Omental fat pad (tissue), 4 donors: ENCODE measurements around the gene CRYGS. TPM values are rescaled to one million over a fixed set of nuclear protein-coding genes. Genes with fewer than 3 reads are reported as not detected.

Experiments
- ATAC-seq: fragments of 150-250 bp; one replicate; pipeline ENCODE4 v1.9.1; 2016; ENCODE audit warnings: mild to moderate bottlenecking, moderate library complexity; ENCODE audit not compliant: low FRiP score
- DNase-seq: peaks from one replicate; pipeline ENCODE4 v3.0.0-alpha.2; 2019; ENCODE audit warnings: low spot score
- total RNA-seq, 4 donors: library from RNA; depleted of rRNA; stranded (reverse); fragments of >200 nt; gene quantifications; one replicate each; pipeline ENCODE4 v1.1.0, GENCODE V29; 2016
- TF ChIP-seq, protein P1 (sequence below), 3 donors: fragments of 450-650 bp; IDR thresholded peaks; one replicate each; pipeline ENCODE4 v1.5.1; 2016 to 2017; ENCODE audit warnings: antibody characterized with exemption in 3 of 3, mild to moderate bottlenecking in 3 of 3, moderate library complexity in 2 of 3

CRYGS gene
- total RNA-seq, 4 donors from 2014 or later: 0.93 to 6.5 (median 3.4) TPM

DNA sequence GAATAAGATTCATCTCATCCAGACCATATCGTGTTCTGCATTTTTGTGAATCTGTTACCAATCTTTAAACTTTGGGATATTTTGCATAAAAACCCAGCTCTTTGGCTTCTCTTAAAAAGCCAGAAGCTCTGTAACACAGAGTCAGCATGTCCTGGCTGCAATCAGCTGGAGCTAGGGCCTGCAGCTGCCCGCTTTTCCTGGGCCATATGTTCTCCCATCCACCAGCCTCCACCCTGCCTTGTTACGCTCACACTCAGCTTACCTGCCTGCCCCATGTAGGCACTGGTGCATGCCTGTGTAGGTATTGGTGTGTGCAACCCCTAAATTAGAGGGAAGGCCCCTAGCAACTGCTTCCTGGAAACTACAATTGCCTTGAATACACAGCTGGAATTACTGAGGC, 48.2 kb downstream of the CRYGS start:
- DNase-seq (no peak), ATAC-seq (no peak)
- TF ChIP-seq, protein P1, sequence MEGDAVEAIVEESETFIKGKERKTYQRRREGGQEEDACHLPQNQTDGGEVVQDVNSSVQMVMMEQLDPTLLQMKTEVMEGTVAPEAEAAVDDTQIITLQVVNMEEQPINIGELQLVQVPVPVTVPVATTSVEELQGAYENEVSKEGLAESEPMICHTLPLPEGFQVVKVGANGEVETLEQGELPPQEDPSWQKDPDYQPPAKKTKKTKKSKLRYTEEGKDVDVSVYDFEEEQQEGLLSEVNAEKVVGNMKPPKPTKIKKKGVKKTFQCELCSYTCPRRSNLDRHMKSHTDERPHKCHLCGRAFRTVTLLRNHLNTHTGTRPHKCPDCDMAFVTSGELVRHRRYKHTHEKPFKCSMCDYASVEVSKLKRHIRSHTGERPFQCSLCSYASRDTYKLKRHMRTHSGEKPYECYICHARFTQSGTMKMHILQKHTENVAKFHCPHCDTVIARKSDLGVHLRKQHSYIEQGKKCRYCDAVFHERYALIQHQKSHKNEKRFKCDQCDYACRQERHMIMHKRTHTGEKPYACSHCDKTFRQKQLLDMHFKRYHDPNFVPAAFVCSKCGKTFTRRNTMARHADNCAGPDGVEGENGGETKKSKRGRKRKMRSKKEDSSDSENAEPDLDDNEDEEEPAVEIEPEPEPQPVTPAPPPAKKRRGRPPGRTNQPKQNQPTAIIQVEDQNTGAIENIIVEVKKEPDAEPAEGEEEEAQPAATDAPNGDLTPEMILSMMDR (IDR thresholded peaks at IDR 0.05): no peak

DNA sequence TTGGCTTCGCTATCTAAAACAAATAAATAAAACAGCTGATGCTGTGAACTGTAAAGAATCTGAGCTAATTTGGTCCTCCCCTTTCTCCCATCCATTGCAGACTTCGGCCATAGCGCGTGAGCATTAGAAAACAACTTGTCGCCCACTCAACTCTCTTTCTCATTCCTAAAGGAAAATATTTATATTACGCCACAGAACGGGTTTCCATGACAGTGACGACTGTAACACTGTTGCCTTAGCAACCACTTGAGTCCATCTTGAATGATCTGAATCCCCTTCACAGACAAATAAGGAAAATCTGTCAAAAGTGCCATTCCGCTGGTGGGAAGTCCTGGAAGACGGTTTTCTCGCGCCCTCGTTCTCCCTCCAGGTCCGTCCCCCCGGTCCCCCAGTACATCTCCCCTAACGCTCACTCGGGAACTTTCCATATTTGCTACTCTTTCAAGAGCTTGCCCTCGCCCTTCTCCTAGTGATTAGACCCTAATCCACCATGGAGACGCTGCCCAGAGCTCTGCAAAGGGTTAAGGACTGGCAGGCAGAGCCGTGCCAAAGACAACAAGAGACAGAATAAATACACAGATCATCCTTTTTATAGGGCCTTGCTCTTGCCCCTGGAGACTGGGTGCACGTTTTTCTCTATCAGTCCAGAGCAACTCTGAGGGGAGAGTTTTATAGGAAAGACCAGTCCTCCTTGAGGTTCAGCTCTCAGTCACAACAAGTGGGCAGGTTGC, 50.5 kb downstream of the CRYGS start:
- DNase-seq (no peak), ATAC-seq (no peak)
- TF ChIP-seq, protein P1 (IDR thresholded peaks at IDR 0.05): no peak

DNA sequence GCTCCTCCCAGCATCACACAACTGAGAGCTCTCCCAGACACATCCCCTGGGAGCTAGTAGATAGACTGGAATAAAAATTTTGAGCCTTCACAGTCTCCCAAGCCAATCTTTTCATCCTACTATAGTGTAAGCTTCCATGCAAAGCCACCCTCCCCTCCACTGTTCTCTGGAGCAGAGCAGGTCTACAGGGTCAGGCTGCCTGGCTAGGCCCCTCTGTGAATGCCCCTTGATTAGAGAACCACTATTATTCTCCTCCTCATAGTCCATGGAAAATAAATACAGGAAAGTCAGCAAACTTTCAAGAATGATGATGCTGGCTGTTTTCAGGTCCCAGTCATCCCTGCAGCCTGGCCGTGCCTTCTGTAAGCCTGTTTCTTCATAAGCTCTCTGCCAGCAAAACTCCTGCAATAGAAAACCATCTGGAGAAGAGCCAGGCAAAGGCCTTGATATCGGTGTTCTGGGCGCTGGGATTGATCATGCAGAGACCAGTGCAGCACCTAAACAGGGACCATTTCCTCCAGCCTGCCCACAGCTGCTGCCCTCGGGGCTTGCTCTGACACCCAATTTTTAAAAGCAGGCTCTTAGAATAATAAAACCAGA, 51.7 kb downstream of the CRYGS start:
- TF ChIP-seq, protein P1 (IDR thresholded peaks at IDR 0.05): no peak
- ATAC-seq: no peak
- DNase-seq: no peak

DNA sequence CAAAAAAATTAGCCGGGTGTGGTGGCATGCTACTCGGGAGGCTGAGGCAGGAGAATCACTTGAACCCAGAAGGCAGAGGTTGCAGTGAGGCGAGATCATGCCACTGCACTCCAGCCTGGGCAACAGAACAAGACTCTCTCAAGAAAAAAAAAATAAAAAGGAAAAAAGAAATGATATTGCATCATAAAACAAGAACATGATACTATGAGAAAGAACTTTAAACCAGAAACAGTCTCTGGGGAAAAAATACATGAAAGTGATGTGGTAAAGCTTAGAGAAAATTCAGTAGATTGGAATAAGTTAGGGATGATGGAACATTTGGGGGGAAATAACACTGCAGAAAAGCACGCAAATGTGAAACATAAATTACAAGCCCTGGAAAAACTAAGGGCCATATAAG, 54.7 kb downstream of the CRYGS start:
- DNase-seq (no peak), ATAC-seq (no peak)
- TF ChIP-seq, protein P1 (IDR thresholded peaks at IDR 0.05): no peak

Other genes starting within 250 kb of the CRYGS start
- gene DGKG, start 182.1 kb downstream of the CRYGS start, total RNA-seq: 1 to 10 TPM in 3 of 4 donors, under 1 TPM in 1; 0.84 to 5.8 (median 2.9) TPM
- 10 to 100 TPM; 10.0 to 18.9 (median 16.1) TPM for gene TBCCD1, start 23.0 kb upstream of the CRYGS start, total RNA-seq
- gene DNAJB11, start 26.3 kb upstream of the CRYGS start, total RNA-seq: 10 to 100 TPM; 43.7 to 69.9 (median 47.8) TPM
- gene AHSG, start 68.7 kb upstream of the CRYGS start, total RNA-seq: not detected
- not detected for gene FETUB, start 96.0 kb upstream of the CRYGS start, total RNA-seq
- gene HRG, start 121.6 kb upstream of the CRYGS start, total RNA-seq: not detected
- under 1 TPM in 1 of 4 donors, not detected in 3; 0.09 TPM for gene KNG1, start 173.0 kb upstream of the CRYGS start, total RNA-seq
- gene EIF4A2, start 239.2 kb upstream of the CRYGS start, total RNA-seq: 100 to 1,000 TPM; 315 to 515 (median 413) TPM